ENCODE measurements around the gene IL21. TPM values are rescaled to one million over a fixed set of nuclear protein-coding genes. Genes with fewer than 3 reads are reported as not detected.

The IL21 gene
- 14.5 TPM in 2 replicates for total RNA-seq

DNA sequence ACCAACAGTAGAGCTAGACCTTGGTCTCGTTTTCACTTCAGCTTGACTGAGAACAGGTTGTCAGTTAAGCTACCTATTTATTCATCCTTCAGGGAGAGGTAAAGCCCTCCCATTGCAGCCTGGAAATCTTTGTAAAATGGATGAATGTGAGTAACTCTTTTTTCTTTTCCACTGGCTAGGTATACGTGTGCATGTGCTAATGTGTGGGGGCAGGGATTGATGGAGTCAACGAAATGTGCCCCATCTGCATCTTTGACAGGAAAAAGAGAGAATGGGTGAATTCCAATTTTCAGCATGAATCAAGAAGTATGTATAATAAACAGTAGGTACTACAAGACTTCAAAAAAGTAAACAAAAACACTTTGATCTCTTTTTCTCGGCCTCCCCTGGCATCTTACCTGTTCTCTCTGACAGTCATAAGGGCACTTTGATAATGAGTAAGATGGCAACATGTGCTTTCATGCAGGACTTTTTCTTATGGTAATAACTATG lies at the start of gene IL21:
TSS of gene IL21 (minus strand) at position 51 of the 492 bp plus-strand sequence. CDS start 55 bp downstream, outside the sequence.
- peak within 1 kb of the TSS; percentile 76 for H3K4me3 Mint-ChIP-seq (ENCODE audit: low read depth)
- no peak for DNase-seq (ENCODE audit: low spot score)
- H3K36me3 Mint-ChIP-seq (ENCODE audit: low read depth) = no peaks in the 10 kb centered on the region
- H3K9me3 Mint-ChIP-seq = no peaks in the 10 kb centered on the region
- peaks cover 3% of the 10 kb centered on the region for H3K27me3 Mint-ChIP-seq (ENCODE audit: low read depth)
- intact Hi-C loops (cut with micrococcal nuclease) = no loop called here
- peaks cover 40% of the 10 kb centered on the region for H3K4me1 Mint-ChIP-seq (ENCODE audit: low read depth)
- peak within 1 kb of the TSS; percentile 75 for H3K27ac Mint-ChIP-seq

GRCh38 chr4:122669911-122670738 lies 49.3 kb upstream of the IL21 start:
- Mint-ChIP-seq H3K4me3 (ENCODE audit: low read depth) (no peak overlapping the region), H3K27ac (peak overlapping the region; percentile 71), H3K36me3 (ENCODE audit: low read depth) (peaks cover 12% of the 10 kb centered on the region), H3K4me1 (ENCODE audit: low read depth) (peaks cover 72% of the 10 kb centered on the region), H3K9me3 (peaks cover 10% of the 10 kb centered on the region), H3K27me3 (ENCODE audit: low read depth) (no peaks in the 10 kb centered on the region)
- DNase-seq (ENCODE audit: low spot score) = no peak
- intact Hi-C loops (cut with micrococcal nuclease) = loop anchor here (5.0 kb wide), 2 partner anchors 157 to 213 kb away; partner anchors contain the start of genes FGF2 and IL2

- Mint-ChIP-seq H3K36me3 (ENCODE audit: low read depth) (peaks cover 12% of the 10 kb centered on the region), H3K4me1 (ENCODE audit: low read depth) (peaks cover 67% of the 10 kb centered on the region), H3K27ac (peak overlapping the region; percentile 88), H3K9me3 (peaks cover 10% of the 10 kb centered on the region), H3K27me3 (ENCODE audit: low read depth) (no peaks in the 10 kb centered on the region), H3K4me3 (ENCODE audit: low read depth) (no peak overlapping the region)
- intact Hi-C loops (cut with micrococcal nuclease) = loop anchor here (5.0 kb wide), 2 partner anchors 159 to 211 kb away; partner anchors contain the start of genes FGF2 and IL2
- DNase-seq (ENCODE audit: low spot score) = no peak
These were observed 47.4 kb upstream of the IL21 start for GRCh38 chr4:122668241-122668640.

GRCh38 chr4:122666527-122667245 lies 45.8 kb upstream of the IL21 start:
- H3K4me3 Mint-ChIP-seq (ENCODE audit: low read depth) = peak overlapping the region; percentile 60
- peaks cover 70% of the 10 kb centered on the region for H3K4me1 Mint-ChIP-seq (ENCODE audit: low read depth)

GRCh38 chr4:122665161-122665929 lies 44.5 kb upstream of the IL21 start:
- intact Hi-C loops (cut with micrococcal nuclease) = loop anchor here (5.0 kb wide), 2 partner anchors 162 to 208 kb away; partner anchors contain the start of genes FGF2 and IL2
- Mint-ChIP-seq H3K4me1 (ENCODE audit: low read depth) (peaks cover 75% of the 10 kb centered on the region), H3K27ac (peak overlapping the region; percentile 78), H3K36me3 (ENCODE audit: low read depth) (no peaks in the 10 kb centered on the region), H3K27me3 (ENCODE audit: low read depth) (no peaks in the 10 kb centered on the region), H3K9me3 (no peaks in the 10 kb centered on the region), H3K4me3 (ENCODE audit: low read depth) (no peak overlapping the region)
- DNase-seq (ENCODE audit: low spot score) = no peak

More at GRCh38 chr4:122666527-122667245, 45.8 kb upstream of the IL21 start:
- H3K27me3 Mint-ChIP-seq (ENCODE audit: low read depth) = no peaks in the 10 kb centered on the region
- H3K36me3 Mint-ChIP-seq (ENCODE audit: low read depth) = peaks cover 8% of the 10 kb centered on the region
- H3K9me3 Mint-ChIP-seq = peaks cover 6% of the 10 kb centered on the region
- DNase-seq (ENCODE audit: low spot score) = no peak
- intact Hi-C loops (cut with micrococcal nuclease) = loop anchor here (1.0 to 5.0 kb wide), 4 partner anchors 24 to 209 kb away; partner anchors contain the start of genes FGF2 and IL2
- H3K27ac Mint-ChIP-seq = peak overlapping the region; percentile 78

- Mint-ChIP-seq H3K36me3 (ENCODE audit: low read depth) (peaks cover under 1% of the 10 kb centered on the region), H3K27ac (peak overlapping the region; percentile 92), H3K27me3 (ENCODE audit: low read depth) (no peaks in the 10 kb centered on the region), H3K9me3 (no peaks in the 10 kb centered on the region), H3K4me3 (ENCODE audit: low read depth) (no peak overlapping the region), H3K4me1 (ENCODE audit: low read depth) (peaks cover 80% of the 10 kb centered on the region)
- no peak for DNase-seq (ENCODE audit: low spot score)
- intact Hi-C loops (cut with micrococcal nuclease) = loop anchor here (1.0 to 5.0 kb wide), 4 partner anchors 41 to 122 kb away; no protein-coding TSS in a partner anchor
These were observed 43.1 kb upstream of the IL21 start for GRCh38 chr4:122663814-122664610.

GRCh38 chr4:122663291-122663690 lies 42.4 kb upstream of the IL21 start:
- Mint-ChIP-seq H3K4me1 (ENCODE audit: low read depth) (peaks cover 79% of the 10 kb centered on the region), H3K27me3 (ENCODE audit: low read depth) (no peaks in the 10 kb centered on the region), H3K4me3 (ENCODE audit: low read depth) (no peak overlapping the region), H3K36me3 (ENCODE audit: low read depth) (peaks cover 5% of the 10 kb centered on the region), H3K27ac (peak overlapping the region; percentile 75), H3K9me3 (no peaks in the 10 kb centered on the region)
- DNase-seq (ENCODE audit: low spot score) = no peak
- intact Hi-C loops (cut with micrococcal nuclease) = loop anchor here (5.0 kb wide), 2 partner anchors 61 to 121 kb away; no protein-coding TSS in a partner anchor

- Mint-ChIP-seq H3K27me3 (ENCODE audit: low read depth) (no peaks in the 10 kb centered on the region), H3K9me3 (peaks cover 2% of the 10 kb centered on the region), H3K4me3 (ENCODE audit: low read depth) (no peak overlapping the region), H3K36me3 (ENCODE audit: low read depth) (peaks cover 9% of the 10 kb centered on the region), H3K27ac (peak overlapping the region; percentile 75), H3K4me1 (ENCODE audit: low read depth) (peaks cover 79% of the 10 kb centered on the region)
- DNase-seq (ENCODE audit: low spot score) = no peak
- intact Hi-C loops (cut with micrococcal nuclease) = loop anchor here (5.0 kb wide), 2 partner anchors 60 to 120 kb away; no protein-coding TSS in a partner anchor
These were observed 41.8 kb upstream of the IL21 start for GRCh38 chr4:122662701-122663100.

DNA sequence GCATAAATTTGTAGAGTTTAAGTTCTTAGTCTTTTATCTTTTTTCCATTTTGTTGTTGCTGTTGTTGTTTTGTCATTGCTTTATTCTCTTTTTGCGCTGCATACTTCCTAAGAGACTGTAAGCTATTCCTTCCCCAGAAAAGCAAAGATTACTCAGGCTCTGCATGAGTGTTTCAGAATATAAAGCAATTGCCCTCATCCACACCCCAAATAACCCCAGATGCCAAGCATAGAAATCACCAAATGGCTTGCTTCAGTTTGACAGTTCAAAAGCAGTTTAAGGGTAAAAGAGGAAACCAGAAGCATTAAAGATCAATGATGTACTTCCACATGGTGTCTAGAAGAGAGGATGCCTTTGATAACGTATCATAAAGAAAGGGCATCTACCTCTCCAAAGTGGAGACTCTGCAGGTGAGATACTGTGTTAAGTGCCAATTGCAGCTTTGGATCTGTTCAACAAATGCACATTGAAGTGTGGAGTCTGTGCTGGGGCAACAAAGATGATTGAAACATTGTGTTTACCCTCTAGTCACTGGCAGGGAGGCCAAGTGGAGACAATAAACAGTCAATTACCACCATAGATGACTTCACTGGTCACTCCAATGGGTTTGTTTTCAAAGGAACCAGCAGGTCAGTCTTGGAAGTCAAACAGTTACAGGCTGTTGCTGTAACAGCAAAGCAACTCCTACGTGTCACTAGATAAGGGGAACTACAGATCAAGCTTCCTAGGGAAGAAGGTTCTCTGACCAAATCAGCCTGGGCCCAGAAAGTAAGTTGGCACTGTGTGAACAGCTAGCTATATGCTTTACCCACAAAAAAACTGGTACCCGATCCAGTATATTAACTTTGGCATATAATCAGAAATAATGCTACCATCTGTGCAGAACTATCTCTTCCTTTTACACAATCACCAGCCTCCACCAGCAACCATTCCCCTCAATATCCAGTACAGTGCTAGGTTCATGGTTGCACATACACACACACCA lies 40.6 kb upstream of the IL21 start:
- Mint-ChIP-seq H3K4me3 (ENCODE audit: low read depth) (no peak overlapping the region), H3K36me3 (ENCODE audit: low read depth) (peaks cover 20% of the 10 kb centered on the region), H3K27ac (peak overlapping the region; percentile 73), H3K4me1 (ENCODE audit: low read depth) (peaks cover 76% of the 10 kb centered on the region), H3K9me3 (peaks cover 12% of the 10 kb centered on the region), H3K27me3 (ENCODE audit: low read depth) (no peaks in the 10 kb centered on the region)
- intact Hi-C loops (cut with micrococcal nuclease) = loop anchor here (5.0 kb wide), 2 partner anchors 59 to 119 kb away; no protein-coding TSS in a partner anchor
- DNase-seq (ENCODE audit: low spot score) = no peak

DNA sequence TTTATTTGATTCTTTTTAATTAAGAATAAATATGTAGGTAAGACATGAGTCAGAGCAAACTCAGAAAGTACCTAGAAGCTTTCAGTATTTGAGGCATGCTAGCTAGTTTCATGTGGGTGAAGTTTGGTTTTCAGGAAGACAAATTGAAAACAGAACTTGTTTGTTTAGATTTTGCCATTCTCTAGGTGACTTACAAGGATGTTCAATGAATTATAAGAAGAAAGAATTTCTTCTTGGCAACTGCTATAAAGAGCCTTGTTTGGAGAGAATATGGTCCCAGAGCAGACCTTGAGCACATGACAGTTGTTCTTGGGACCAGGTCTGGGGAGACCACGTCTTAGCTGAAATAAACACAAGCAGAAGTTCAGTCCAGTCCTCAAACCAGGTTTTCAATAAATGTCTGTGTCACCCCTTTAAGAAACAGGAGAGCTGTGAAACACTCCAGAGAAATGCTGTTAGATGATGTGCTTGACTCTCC lies 38.0 kb upstream of the IL21 start:
- peaks cover 20% of the 10 kb centered on the region for H3K36me3 Mint-ChIP-seq (ENCODE audit: low read depth)
- no peak for DNase-seq (ENCODE audit: low spot score)

More for the DNA sequence above, 38.0 kb upstream of the IL21 start:
- Mint-ChIP-seq H3K27me3 (ENCODE audit: low read depth) (no peaks in the 10 kb centered on the region), H3K9me3 (peaks cover 12% of the 10 kb centered on the region), H3K4me1 (ENCODE audit: low read depth) (peaks cover 54% of the 10 kb centered on the region), H3K4me3 (ENCODE audit: low read depth) (peak overlapping the region; percentile 37), H3K27ac (peak overlapping the region; percentile 91)
- intact Hi-C loops (cut with micrococcal nuclease) = loop anchor here (5.0 kb wide), 1 partner anchor 77 kb away; no protein-coding TSS in a partner anchor

All from activated T-helper 2 cell treated with anti-CD3 and anti-CD28 coated beads, Interferon-gamma antibody, Interleukin-2, Interleukin-4, amounts not matched to agents 10 μg/mL and 5 μg/mL and 100 μg/mL, durations not matched to agents 14 hours and 24 hours and 36 hours (primary cell).